ENCODE measurements around the gene GOSR2. TPM values are rescaled to one million over a fixed set of nuclear protein-coding genes. Genes with fewer than 3 reads are reported as not detected.

GOSR2 gene
- total RNA-seq, 4 donors from 2014 or later, result 20.3 to 37.8 (median 24.7) TPM

DNA sequence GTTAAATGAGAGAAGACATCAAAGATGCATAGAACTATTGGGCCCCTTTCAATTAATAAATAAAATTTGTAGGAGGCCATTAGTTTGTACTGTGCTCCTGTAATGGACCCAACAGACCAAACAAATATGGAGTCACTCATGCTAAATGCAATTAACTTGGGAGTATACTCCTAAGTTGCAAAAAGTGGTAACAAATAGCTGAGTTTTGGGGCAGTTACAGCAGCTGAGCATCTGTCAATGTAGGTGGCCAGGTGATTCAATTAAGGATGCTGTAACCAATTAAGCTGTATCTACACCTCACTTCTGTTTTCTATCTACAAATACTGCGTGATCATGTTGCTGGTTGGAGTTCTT, 36.7 kb upstream of the GOSR2 start:
- Histone ChIP-seq H3K27me3 (peaks cover 0 to 69% (median 0%) of the 10 kb centered on the region in 4 donors), H3K4me1 (no peaks in the 10 kb centered on the region), H3K4me3 (no peak overlapping the region), H3K36me3 (no peaks in the 10 kb centered on the region), H3K9me3 (no peaks in the 10 kb centered on the region), H3K27ac (no peak overlapping the region)
- intact Hi-C loops (cut with DNase I), result no loop called here
- DNase-seq, result no peak
- 74 to 83% methylated on average over 1 of the region's 1 CpG for WGBS, 2 donors
- no peak for TF ChIP-seq POLR2A (IDR thresholded peaks at IDR 0.05)
- TF ChIP-seq, protein P1, sequence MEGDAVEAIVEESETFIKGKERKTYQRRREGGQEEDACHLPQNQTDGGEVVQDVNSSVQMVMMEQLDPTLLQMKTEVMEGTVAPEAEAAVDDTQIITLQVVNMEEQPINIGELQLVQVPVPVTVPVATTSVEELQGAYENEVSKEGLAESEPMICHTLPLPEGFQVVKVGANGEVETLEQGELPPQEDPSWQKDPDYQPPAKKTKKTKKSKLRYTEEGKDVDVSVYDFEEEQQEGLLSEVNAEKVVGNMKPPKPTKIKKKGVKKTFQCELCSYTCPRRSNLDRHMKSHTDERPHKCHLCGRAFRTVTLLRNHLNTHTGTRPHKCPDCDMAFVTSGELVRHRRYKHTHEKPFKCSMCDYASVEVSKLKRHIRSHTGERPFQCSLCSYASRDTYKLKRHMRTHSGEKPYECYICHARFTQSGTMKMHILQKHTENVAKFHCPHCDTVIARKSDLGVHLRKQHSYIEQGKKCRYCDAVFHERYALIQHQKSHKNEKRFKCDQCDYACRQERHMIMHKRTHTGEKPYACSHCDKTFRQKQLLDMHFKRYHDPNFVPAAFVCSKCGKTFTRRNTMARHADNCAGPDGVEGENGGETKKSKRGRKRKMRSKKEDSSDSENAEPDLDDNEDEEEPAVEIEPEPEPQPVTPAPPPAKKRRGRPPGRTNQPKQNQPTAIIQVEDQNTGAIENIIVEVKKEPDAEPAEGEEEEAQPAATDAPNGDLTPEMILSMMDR (IDR thresholded peaks at IDR 0.05), result no peak

DNA sequence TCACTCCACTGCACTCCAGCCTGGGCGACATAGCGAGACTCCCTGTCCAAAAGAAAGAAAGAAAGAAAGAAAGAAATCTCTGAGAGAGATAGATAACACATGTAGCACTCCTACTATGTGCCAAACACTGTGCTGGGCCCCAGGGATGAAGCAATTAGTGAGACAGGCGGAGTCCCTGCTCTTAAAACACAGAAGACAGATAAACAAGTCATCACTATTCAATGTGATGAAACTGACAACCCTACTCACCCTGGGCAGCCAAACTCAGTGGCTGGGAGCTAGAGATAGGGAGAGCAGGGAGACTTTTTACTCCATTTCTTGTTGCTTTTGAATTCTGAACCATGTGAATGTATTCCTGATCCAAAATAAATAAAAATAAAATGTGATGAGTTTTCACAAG, 35.2 kb upstream of the GOSR2 start:
- H3K36me3 ChIP-seq, result no peaks in the 10 kb centered on the region
- no peak overlapping the region for H3K4me3 ChIP-seq
- H3K27me3 ChIP-seq, result peaks cover 0 to 78% (median 0%) of the 10 kb centered on the region in 4 donors
- no peak for DNase-seq
- no peaks in the 10 kb centered on the region for H3K4me1 ChIP-seq
- H3K9me3 ChIP-seq, result no peaks in the 10 kb centered on the region
- TF ChIP-seq, protein P1 (IDR thresholded peaks at IDR 0.05), result no peak
- TF ChIP-seq POLR2A (IDR thresholded peaks at IDR 0.05), result no peak
- H3K27ac ChIP-seq, result no peak overlapping the region
- intact Hi-C loops (cut with DNase I), result no loop called here
- 84 to 92% methylated on average over 3 of the region's 3 CpGs for WGBS, 2 donors

DNA sequence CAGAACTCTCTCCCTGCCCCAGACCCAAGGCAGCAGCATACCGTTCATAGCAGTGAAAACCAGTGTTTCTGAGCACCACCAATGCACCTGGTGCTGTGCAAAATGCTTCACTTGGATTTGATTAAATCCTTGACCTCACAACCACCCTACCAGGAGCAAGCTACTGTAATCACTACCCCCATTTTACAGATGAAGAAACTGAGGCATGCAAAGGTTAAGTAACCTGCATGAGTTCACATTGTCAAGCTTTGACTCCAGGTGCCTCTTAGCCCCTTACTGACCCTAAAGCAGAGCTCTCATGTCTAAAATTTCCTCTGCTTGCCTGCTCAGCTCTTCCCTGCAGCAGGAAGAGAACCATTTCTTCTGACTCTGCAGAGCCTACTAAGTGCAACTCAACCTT, 34.2 kb upstream of the GOSR2 start:
- peaks cover 0 to 85% (median 0%) of the 10 kb centered on the region in 4 donors for H3K27me3 ChIP-seq
- TF ChIP-seq POLR2A (IDR thresholded peaks at IDR 0.05), result no peak
- TF ChIP-seq, protein P1 (IDR thresholded peaks at IDR 0.05), result no peak
- DNase-seq, result no peak
- no peaks in the 10 kb centered on the region for H3K9me3 ChIP-seq
- 40 to 60% methylated on average over 1 of the region's 1 CpG for WGBS, 2 donors
- no peak overlapping the region for H3K27ac ChIP-seq
- no peaks in the 10 kb centered on the region for H3K4me1 ChIP-seq
- no peak overlapping the region for H3K4me3 ChIP-seq
- no peaks in the 10 kb centered on the region for H3K36me3 ChIP-seq
- intact Hi-C loops (cut with DNase I), result no loop called here

DNA sequence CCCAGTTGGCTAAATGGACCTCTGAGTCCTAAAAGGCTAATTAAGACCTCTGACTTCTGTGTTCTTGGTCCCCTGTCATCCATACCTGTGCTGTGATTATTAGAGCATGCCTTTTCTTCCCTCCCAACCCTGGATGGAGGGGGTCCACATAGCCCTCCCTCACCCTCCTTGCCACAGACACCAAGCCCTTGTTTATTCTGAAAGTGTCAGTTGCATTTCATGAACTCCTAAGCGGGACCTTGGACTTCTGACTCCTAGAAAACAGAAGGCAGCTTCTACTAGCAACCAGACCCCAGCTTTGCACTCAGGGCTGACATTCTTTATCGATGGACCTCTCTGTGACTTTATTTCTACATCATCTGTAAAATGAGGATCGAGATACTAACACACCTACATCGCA, 33.4 kb upstream of the GOSR2 start:
- H3K36me3 ChIP-seq, result no peaks in the 10 kb centered on the region
- H3K27me3 ChIP-seq, result peaks cover 0 to 85% (median 0%) of the 10 kb centered on the region in 4 donors
- H3K4me3 ChIP-seq, result no peak overlapping the region
- no peaks in the 10 kb centered on the region for H3K9me3 ChIP-seq
- intact Hi-C loops (cut with DNase I), result no loop called here
- H3K4me1 ChIP-seq, result no peaks in the 10 kb centered on the region
- TF ChIP-seq POLR2A (IDR thresholded peaks at IDR 0.05), result no peak
- TF ChIP-seq, protein P1 (IDR thresholded peaks at IDR 0.05), result no peak
- 81 to 90% methylated on average over 3 to 4 of the region's 4 CpGs for WGBS, 2 donors
- no peak overlapping the region for H3K27ac ChIP-seq
- DNase-seq, result no peak

DNA sequence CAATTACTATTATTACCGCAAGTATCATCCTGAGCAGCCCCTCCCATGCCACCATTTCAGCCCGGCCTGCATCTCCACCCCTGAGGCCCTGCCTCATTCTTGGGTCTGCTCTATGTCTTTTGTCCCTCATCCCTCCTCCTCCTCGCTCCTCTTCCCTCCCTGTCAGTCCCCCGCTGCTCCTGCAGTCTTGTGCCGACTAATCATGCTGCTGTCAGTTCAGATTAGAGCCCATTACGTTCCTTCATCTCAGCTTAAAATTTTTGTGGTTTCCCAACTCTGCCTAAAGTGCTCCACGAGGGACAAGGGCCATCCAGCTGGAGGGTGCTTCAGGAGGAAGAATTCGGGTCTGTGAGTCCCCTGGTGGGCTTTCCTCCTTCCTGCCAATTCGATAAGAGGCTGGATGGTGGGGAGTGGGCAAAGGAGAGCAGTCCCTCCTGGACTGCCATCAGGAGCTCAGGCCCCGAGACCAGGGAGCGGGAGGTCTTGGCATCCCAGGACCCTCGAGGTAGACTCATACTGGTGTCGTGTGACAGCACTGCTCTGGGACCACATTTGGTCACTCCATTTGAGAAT, 32.9 kb upstream of the GOSR2 start:
- no peak for DNase-seq
- 36 to 50% methylated on average over 6 to 13 of the region's 13 CpGs for whole genome bisulfite sequencing, 2 donors
- H3K36me3 ChIP-seq, result no peaks in the 10 kb centered on the region
- H3K4me1 ChIP-seq, result no peaks in the 10 kb centered on the region
- H3K27me3 ChIP-seq, result peaks cover 0 to 85% (median 3%) of the 10 kb centered on the region in 4 donors
- intact Hi-C loops (cut with DNase I), result no loop called here
- H3K27ac ChIP-seq, result no peak overlapping the region
- H3K4me3 ChIP-seq, result no peak overlapping the region
- H3K9me3 ChIP-seq, result no peaks in the 10 kb centered on the region
- no peak for TF ChIP-seq POLR2A (IDR thresholded peaks at IDR 0.05)
- TF ChIP-seq, protein P1 (IDR thresholded peaks at IDR 0.05), result no peak

Data from esophagus squamous epithelium (tissue), 5 donors.